Ovary (tissue), 9 donors: ENCODE data around the gene KBTBD12. TPM values are rescaled to one million over a fixed set of nuclear protein-coding genes. Genes with fewer than 3 reads are reported as not detected.

Experiments used
- DNase-seq, 5 donors: peaks; one replicate each; pipeline ENCODE4 v3.0.0-alpha.2; 2019 to 2020
- H3K27ac ChIP-seq, 2 donors: fragments of 200-600 bp; one replicate each; pipeline versions ENCODE4 v1.5.1 to v1.8.0; 2019 to 2022
- H3K27me3 ChIP-seq: fragments of 200-600 bp; one replicate; pipeline ENCODE4 v1.8.0; 2022
- H3K36me3 ChIP-seq: fragments of 200-600 bp; sonication (generic); one replicate; pipeline ENCODE4 v1.5.1; 2019
- H3K4me1 ChIP-seq: one replicate; pipeline ENCODE4 v1.8.1; 2013; ENCODE audit warnings: mild to moderate bottlenecking, moderate library complexity; ENCODE audit not compliant: insufficient read depth
- H3K4me3 ChIP-seq: fragments of 200-600 bp; sonication (generic); one replicate; pipeline ENCODE4 v1.5.1; 2017
- H3K9me3 ChIP-seq, 2 donors: fragments of 200-600 bp in 1 of 2; sonication (generic) in 1 of 2; one replicate each; pipeline versions ENCODE4 v1.5.1 to v1.8.1; 2013 to 2019; ENCODE audit warnings: mild to moderate bottlenecking in 1 of 2, moderate library complexity in 1 of 2
- CTCF ChIP-seq, 3 donors: fragments of 450-650 bp in 2 of 3; fragments of 200-600 bp in 1 of 3; IDR thresholded peaks; one replicate each; pipeline versions ENCODE4 v1.5.1 to v1.8.0; 2016 to 2022; ENCODE audit warnings: antibody characterized with exemption in 3 of 3, mild to moderate bottlenecking in 1 of 3
- EP300 ChIP-seq: sonication (generic); formaldehyde crosslinking; IDR thresholded peaks from one replicate; pipeline ENCODE4 v1.6.1; 2017; ENCODE audit warnings: antibody characterized with exemption
- POLR2A ChIP-seq: fragments of 450-650 bp; IDR thresholded peaks from one replicate; pipeline ENCODE4 v1.6.1; 2017; ENCODE audit warnings: antibody characterized with exemption, mild to moderate bottlenecking, moderate library complexity
- WGBS, 3 donors: extraction: QIAGEN DNeasy Blood & Tissue Kit in 1 of 3; methylation state at CpG; one replicate each; pipeline versions ENCODE4 v1.1.5 to v1.1.7; 2013 to 2017; 5-methylcytosine and 5-hydroxymethylcytosine counted together
- intact Hi-C, 4 donors: fragments of 100-400 bp; cut with DNase I; formaldehyde crosslinking; loops; one replicate each; pipeline versions ENCODE4 v1.11.0 to v1.15.1; 2022 to 2023
- polyA plus RNA-seq, 2 donors: library from polyadenylated mRNA; stranded (reverse); fragments of 200-250 nt in 1 of 2; fragments of 350-450 nt in 1 of 2; fragmentation: Illumina TruSeq in 1 of 2; extraction: RNeasy Lipid Tissue Mini Kit (QIAGEN cat#74804) in 1 of 2; gene quantifications; one replicate each; pipeline ENCODE4 v1.2.3, GENCODE V29; 2013 to 2014
- total RNA-seq, 7 donors: library from RNA; depleted of rRNA in 2 of 7; stranded (reverse); fragments of >200 nt in 2 of 7; fragmentation: NEBNext Ultra II Directional in 3 of 7; extraction: Animal tissue kit (Norgen Biotek cat#: 25700) in 3 of 7; gene quantifications; one replicate each; pipeline versions ENCODE4 v1.1.0 to v1.2.4, GENCODE V29; 2016 to 2023
- donor health status: DM: no; HTN: no; CAD: no; lungs with moderate emphysema.
- donor health status: DM: no; HTN: no; CAD: no.
- donor health status: Bipolar disorder and iron deficiency.
- donor health status: DM: yes; HTN: yes; CAD: no.
- donor health status: DM: no; HTN: no; CAD: no.
- donor health status: DM: yes; HTN: yes; CAD: no.

Gene KBTBD12
- total and polyA plus RNA-seq, 9 donors, result 0.12 to 1.1 (median 0.42) TPM; not detected in 2

DNA sequence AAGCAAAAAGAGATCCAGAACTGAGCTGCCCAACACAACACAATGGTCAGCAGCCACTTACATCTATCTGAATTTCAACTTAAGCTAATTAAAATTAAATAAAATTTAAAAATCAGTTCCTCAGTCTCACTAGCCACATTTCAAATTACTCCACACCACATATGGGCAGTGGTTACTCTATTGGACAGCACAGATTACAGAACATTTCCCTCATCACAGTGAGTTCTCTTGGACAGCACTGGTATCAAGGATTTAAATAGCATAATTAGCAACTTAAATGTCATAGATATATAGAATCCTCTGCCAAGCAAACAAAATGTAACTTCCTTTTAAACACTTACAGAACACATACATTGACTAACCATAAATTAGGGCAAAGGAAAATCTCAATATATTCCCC is 64.4 kb downstream of the KBTBD12 start:
- intact Hi-C loops, result loop anchor here in 1 of 4 donors (10.0 kb wide), 1 partner anchor 325 kb away; no protein-coding TSS in a partner anchor
- no peak overlapping the region for H3K27ac ChIP-seq
- no peaks in the 10 kb centered on the region for H3K4me1 ChIP-seq
- H3K9me3 ChIP-seq, result no peaks in the 10 kb centered on the region
- TF ChIP-seq CTCF (IDR thresholded peaks at IDR 0.05) (no peak), EP300 (no peak), POLR2A (no peak)
- no peaks in the 10 kb centered on the region for H3K27me3 ChIP-seq
- no peaks in the 10 kb centered on the region for H3K36me3 ChIP-seq
- no peak for DNase-seq
- H3K4me3 ChIP-seq, result no peak overlapping the region

- H3K4me3 ChIP-seq, result no peak overlapping the region
- H3K36me3 ChIP-seq, result no peaks in the 10 kb centered on the region
- TF ChIP-seq POLR2A, result no peak
- no peak for TF ChIP-seq CTCF (IDR thresholded peaks at IDR 0.05)
- no peak for TF ChIP-seq EP300
- DNase-seq, result no peak
- H3K27me3 ChIP-seq, result no peaks in the 10 kb centered on the region
- H3K9me3 ChIP-seq, result no peaks in the 10 kb centered on the region
- H3K27ac ChIP-seq, result no peak overlapping the region
- intact Hi-C loops, result no loop called here
- no peaks in the 10 kb centered on the region for H3K4me1 ChIP-seq
Observed at GRCh38 chr3:127981097-127981496, 66.1 kb downstream of the KBTBD12 start.

DNA sequence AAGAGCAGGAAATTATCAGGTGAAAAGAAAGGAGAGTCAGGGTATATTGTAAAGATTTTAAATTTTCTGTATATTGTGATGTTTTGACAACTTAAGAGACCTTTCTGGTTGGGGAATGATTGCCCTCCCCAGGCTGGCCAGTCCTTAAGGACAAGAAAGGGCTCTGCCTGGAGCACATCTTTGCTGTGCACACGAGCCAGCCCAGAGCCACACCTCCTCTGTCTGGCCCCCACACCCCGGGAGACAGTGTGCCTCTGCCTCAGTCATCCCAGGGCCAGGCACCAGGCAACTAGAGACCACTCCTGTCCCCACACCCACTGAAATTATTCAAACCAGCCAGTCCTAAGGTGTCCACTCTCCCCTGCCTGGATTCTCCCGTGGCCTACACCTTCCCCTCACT is 67.1 kb downstream of the KBTBD12 start:
- TF ChIP-seq EP300 (no peak), CTCF (IDR thresholded peaks at IDR 0.05) (no peak), POLR2A (no peak)
- Histone ChIP-seq H3K36me3 (no peaks in the 10 kb centered on the region), H3K27me3 (no peaks in the 10 kb centered on the region), H3K27ac (no peak overlapping the region), H3K4me1 (no peaks in the 10 kb centered on the region), H3K9me3 (no peaks in the 10 kb centered on the region), H3K4me3 (no peak overlapping the region)
- WGBS, 3 donors, result 58 to 69% (median 65%) methylated on average over 3 of the region's 3 CpGs
- intact Hi-C loops, result no loop called here
- DNase-seq, result no peak

GRCh38 chr3:127984241-127984975 is 69.4 kb downstream of the KBTBD12 start:
- Histone ChIP-seq H3K36me3 (no peaks in the 10 kb centered on the region), H3K9me3 (no peaks in the 10 kb centered on the region), H3K27me3 (no peaks in the 10 kb centered on the region), H3K27ac (no peak overlapping the region), H3K4me1 (no peaks in the 10 kb centered on the region), H3K4me3 (no peak overlapping the region)
- WGBS, 3 donors, result 75 to 82% (median 80%) methylated on average over 8 of the region's 8 CpGs
- intact Hi-C loops, result no loop called here
- no peak for TF ChIP-seq CTCF (IDR thresholded peaks at IDR 0.05)
- TF ChIP-seq EP300, result no peak
- no peak for TF ChIP-seq POLR2A
- no peak for DNase-seq
